H1 (cell line): ENCODE measurements around the gene PACC1.

Experiments used
- CTCF ChIP-seq, 3 experiments: IDR thresholded peaks; 1 replicate in 2 of 3; 2 replicates in 1 of 3; pipeline versions ENCODE4 v1.5.1 to v1.6.1; 2011; ENCODE audit warnings: low read length in 3 of 3, mild to moderate bottlenecking in 3 of 3, inconsistent platforms in 2 of 3, low read depth in 1 of 3, moderate library complexity in 1 of 3; ENCODE audit not compliant: insufficient read depth in 1 of 3; ENCODE audit errors: control extremely low read depth in 1 of 3
- EP300 ChIP-seq, 2 experiments: IDR thresholded peaks; 1 replicate in 1 of 2; 2 replicates in 1 of 2; pipeline ENCODE4 v1.6.1; 2011 to 2012; ENCODE audit warnings: low read depth in 2 of 2, low read length in 2 of 2, mild to moderate bottlenecking in 2 of 2, borderline replicate concordance in 1 of 2, inconsistent platforms in 1 of 2, moderate library complexity in 1 of 2
- JUN ChIP-seq: IDR thresholded peaks from 2 replicates; pipeline ENCODE4 v1.6.1; 2011; ENCODE audit warnings: low read depth, mild to moderate bottlenecking, improper control_type of control experiment, low read length
- POLR2A ChIP-seq, 2 experiments: IDR thresholded peaks; 1 replicate in 1 of 2; 2 replicates in 1 of 2; pipeline ENCODE4 v1.6.1; 2011; ENCODE audit warnings: low read depth in 2 of 2, low read length in 2 of 2, mild to moderate bottlenecking in 2 of 2; ENCODE audit errors: control extremely low read depth in 1 of 2
- POLR2AphosphoS5 ChIP-seq: IDR thresholded peaks from 2 replicates; pipeline ENCODE4 v1.6.1; 2011; ENCODE audit warnings: low read depth, low read length
- ZNF274 ChIP-seq: IDR thresholded peaks from 2 replicates; pipeline ENCODE4 v1.7.0; 2012; ENCODE audit warnings: low read length, borderline replicate concordance; ENCODE audit errors: extremely low read depth

- TF ChIP-seq POLR2A (IDR thresholded peaks at IDR 0.05; ENCODE audit: control extremely low read depth in 1 of 2, low read depth in 2 of 2, low read length in 2 of 2) (no peak), CTCF (IDR thresholded peaks at IDR 0.05; ENCODE audit: control extremely low read depth in 1 of 3, insufficient read depth in 1 of 3, low read depth in 1 of 3, low read length in 3 of 3) (no peak), JUN (no peak), POLR2AphosphoS5 (no peak), EP300 (IDR thresholded peaks at IDR 0.05; ENCODE audit: borderline replicate concordance in 1 of 2, low read depth in 2 of 2, low read length in 2 of 2) (no peak), ZNF274 (no peak)
Measured at GRCh38 chr1:212402666-212403321, 11.9 kb downstream of the PACC1 start.
